ACC112 (cell line): ENCODE data around the gene SYNPR.

ENCODE experiments used
- H2AFZ ChIP-seq: fragments of 200-600 bp; sonication (generic); one replicate; pipeline ENCODE4 v1.6.0; 2017; ENCODE audit warnings: antibody characterized with exemption, low read length; ENCODE audit not compliant: unreplicated experiment
- H3K27ac ChIP-seq: fragments of 200-600 bp; sonication (generic); 2 replicates; pipeline ENCODE4 v1.5.1; 2014; ENCODE audit warnings: low read depth, mild to moderate bottlenecking, antibody characterized with exemption, low read length, moderate library complexity
- H3K27me3 ChIP-seq: fragments of 200-600 bp; sonication (generic); 2 replicates; pipeline ENCODE4 v1.6.1; 2014; ENCODE audit warnings: mild to moderate bottlenecking, antibody characterized with exemption, low read length, moderate library complexity, mixed read lengths; ENCODE audit not compliant: insufficient read depth
- H3K36me3 ChIP-seq: fragments of 200-600 bp; sonication (generic); 2 replicates; pipeline ENCODE4 v1.6.1; 2016; ENCODE audit warnings: mild to moderate bottlenecking, antibody characterized with exemption, low read length, moderate library complexity, mixed read lengths; ENCODE audit not compliant: insufficient read depth
- H3K4me1 ChIP-seq: fragments of 200-600 bp; sonication (generic); one replicate; pipeline ENCODE4 v1.6.1; 2016; ENCODE audit warnings: low read length, mixed read lengths; ENCODE audit not compliant: insufficient read depth, unreplicated experiment, control insufficient read depth
- H3K4me3 ChIP-seq: fragments of 200-600 bp; sonication (generic); 2 replicates; pipeline ENCODE4 v1.5.1; 2014; ENCODE audit warnings: mild to moderate bottlenecking, low read depth, low read length
- H3K79me2 ChIP-seq: fragments of 200-600 bp; sonication (generic); one replicate; pipeline ENCODE4 v1.6.0; 2016; ENCODE audit warnings: low read length; ENCODE audit not compliant: control insufficient read depth, unreplicated experiment, insufficient read depth

The SYNPR gene

GRCh38 chr3:63661242-63661641, 383.1 kb downstream of the SYNPR start:
- Histone ChIP-seq H3K27ac (no peak overlapping the region), H3K4me3 (no peak overlapping the region), H3K79me2 (no peaks in the 10 kb centered on the region), H3K4me1 (peaks cover 14% of the 10 kb centered on the region), H3K27me3 (no peaks in the 10 kb centered on the region; the same call in 1 of the 2 replicates), H3K36me3 (no peaks in the 10 kb centered on the region), H2AFZ (no peak overlapping the region)

GRCh38 chr3:63662011-63662410, 383.9 kb downstream of the SYNPR start:
- peaks cover 7% of the 10 kb centered on the region for H3K4me1 ChIP-seq
- H2AFZ ChIP-seq, result no peak overlapping the region
- no peaks in the 10 kb centered on the region for H3K36me3 ChIP-seq
- H3K79me2 ChIP-seq, result no peaks in the 10 kb centered on the region
- no peak overlapping the region for H3K27ac ChIP-seq
- H3K4me3 ChIP-seq, result no peak overlapping the region
- H3K27me3 ChIP-seq, result no peaks in the 10 kb centered on the region; the same call in 1 of the 2 replicates

- H3K79me2 ChIP-seq, result no peaks in the 10 kb centered on the region
- peaks cover 3% of the 10 kb centered on the region; the same call in 1 of the 2 replicates for H3K27me3 ChIP-seq
- no peak overlapping the region for H2AFZ ChIP-seq
Observed at GRCh38 chr3:63662500-63662899, 384.4 kb downstream of the SYNPR start.

More at GRCh38 chr3:63662500-63662899, 384.4 kb downstream of the SYNPR start:
- H3K36me3 ChIP-seq, result no peaks in the 10 kb centered on the region
- H3K4me3 ChIP-seq, result no peak overlapping the region
- peaks cover 2% of the 10 kb centered on the region for H3K4me1 ChIP-seq
- no peak overlapping the region for H3K27ac ChIP-seq
